Activated CD4-positive, alpha-beta T cell treated with anti-CD3 and anti-CD28 coated beads for 1 hour (primary cell): ENCODE measurements around the gene EDEM2.
"Not testable (repeated sequence)": the region's sequence is repeated elsewhere in the genome, so short reads cannot be mapped to it uniquely, and the experiment has no call there.

Experiments
- DNase-seq: peaks from one replicate; pipeline ENCODE4 v3.0.0-alpha.2; 2020

Gene EDEM2

DNA sequence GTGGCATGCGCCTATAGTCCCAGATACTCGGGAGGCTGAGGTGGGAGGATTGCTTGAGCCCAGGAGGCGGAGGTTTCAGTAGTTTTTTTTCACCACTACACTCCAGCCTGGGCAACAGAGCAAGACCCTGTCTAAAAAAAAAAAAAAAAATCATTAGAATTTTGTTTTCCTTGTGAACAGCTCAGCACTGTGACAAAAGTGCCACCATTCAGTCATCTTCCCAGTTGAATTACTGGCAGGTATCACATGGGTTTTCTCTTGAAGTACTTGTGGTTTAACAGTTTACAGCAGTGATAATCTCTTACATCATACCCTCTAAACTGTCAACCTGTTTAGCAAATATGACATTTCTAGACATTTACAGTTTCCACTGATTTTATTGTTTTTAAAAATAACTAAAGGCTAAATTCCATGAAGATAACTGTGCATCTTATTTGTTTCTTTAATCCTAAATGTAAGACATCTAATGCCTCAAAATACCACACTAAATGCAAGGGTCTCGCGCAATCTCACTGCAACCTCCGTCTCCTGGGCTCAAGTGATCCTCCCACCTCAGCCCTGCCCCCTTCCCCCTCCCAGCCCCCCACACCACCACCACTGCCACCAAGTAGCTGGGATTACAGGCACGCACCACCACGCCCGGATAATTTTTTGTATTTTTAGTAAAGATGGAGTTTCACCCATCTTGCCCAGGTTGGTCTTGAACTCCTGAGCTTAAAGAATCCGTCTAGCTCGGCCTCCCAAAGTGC is 61.5 kb downstream of the EDEM2 start:
- DNase-seq, result no peak

DNA sequence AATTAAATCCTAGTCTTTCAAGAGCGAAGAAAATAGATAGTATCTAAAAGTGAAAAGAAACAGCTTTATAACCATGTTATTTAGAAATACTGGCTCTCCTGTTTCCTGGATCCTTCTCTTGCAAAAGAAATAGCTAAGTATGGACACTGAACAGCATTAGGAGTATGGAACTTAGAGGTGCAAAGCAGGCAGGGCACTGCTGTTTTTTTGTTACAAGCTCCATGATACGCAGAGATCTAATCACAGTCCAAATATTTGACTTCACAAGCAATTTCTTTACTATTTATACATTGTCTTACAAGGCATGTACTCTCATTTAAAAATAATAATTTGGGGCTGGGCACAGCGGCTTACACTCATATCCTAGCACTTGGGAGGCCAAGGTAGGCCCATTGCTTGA is 62.1 kb downstream of the EDEM2 start:
- no peak for DNase-seq

DNA sequence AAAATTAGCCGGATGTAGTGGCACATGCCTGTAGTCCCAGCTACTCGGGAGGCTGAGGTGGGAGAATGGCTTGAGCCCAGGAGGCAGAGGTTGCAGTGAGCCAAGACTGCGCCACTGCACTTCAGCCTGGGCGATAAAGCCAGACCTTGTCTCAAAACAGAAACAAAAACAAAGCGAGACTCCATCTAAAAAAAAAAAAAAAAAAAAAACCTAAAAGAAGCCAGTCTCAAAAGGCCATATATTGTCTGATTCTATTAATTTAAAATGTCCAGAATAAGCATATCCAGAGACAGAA is 66.8 kb downstream of the EDEM2 start:
- DNase-seq, result not testable (repeated sequence)

DNA sequence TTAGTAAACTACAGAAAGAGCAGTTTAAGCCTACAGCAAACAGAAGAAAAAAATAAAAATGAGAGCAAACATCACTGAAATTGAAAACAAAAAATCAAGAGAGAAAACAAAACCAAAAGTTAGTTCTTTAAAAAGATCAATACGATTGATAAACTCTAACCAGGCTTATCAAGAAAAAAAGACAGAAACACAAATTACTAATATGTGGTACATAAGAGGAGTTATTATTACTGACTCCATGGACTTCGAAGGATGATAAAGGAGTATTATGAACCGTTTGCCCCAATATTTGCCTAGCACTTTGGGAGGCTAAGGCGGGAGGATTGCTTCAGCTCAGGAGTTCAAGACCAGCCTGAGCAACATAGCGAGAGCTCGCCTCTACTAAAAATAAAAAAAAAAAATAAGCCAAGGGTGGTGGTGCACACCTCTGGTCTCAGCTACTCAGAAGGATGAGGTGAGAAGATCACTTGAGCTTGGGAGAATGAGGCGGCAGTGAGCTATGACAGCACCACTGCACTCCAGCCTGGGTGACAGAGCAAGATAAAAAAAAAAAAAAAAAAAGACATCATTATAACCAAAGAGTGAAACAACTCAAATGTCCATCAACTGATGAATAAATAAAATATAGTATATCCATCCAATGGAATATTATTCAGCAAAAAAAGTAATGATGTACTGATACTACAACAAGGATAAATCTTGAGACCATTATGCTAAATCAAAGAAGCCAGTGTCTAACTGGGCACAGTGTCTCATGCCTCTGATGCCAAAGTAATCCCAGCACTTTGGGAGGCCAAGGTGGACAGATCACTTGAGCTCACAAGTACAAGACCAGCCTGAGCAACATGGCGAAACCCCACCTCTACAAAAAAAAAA is 67.4 kb downstream of the EDEM2 start:
- DNase-seq, result no peak

DNA sequence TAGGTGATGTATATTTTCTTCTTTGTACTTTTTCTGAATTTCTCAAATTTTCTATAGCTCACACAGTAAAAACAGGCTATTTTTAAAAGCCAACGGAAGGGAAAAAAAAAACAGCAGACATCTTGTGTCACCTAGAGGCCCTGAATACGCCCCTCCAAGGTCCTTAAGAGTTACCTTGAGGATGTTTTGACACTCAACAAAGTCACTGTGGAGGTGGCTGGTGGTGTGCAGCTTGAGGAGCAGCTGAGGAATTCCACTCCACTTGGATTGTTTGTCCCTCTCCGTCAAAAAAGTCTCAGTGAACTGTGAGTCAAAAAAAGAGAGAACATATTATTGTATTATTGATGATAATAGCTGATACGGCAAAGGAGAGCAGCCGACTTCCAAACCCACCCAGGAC is 69.3 kb downstream of the EDEM2 start:
- DNase-seq, result no peak

DNA sequence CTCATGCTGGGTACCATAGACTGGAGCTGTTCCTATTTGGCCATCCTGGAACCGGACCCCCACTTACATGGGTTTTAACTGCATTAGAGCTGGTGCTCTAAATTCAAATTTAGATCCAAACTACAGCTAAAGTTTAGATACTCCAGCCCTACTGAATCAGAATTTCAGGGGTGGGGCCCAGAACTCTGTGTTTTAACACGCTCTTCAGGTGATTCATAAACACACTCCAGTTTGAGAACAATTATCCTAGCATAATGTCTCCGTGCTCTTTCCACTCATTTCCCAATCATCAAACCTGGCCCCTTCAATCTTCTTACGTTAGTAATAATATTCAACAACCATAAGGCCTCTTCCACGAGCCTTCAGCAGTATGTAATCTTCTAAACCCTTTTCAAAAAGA is 69.8 kb downstream of the EDEM2 start:
- no peak for DNase-seq

DNA sequence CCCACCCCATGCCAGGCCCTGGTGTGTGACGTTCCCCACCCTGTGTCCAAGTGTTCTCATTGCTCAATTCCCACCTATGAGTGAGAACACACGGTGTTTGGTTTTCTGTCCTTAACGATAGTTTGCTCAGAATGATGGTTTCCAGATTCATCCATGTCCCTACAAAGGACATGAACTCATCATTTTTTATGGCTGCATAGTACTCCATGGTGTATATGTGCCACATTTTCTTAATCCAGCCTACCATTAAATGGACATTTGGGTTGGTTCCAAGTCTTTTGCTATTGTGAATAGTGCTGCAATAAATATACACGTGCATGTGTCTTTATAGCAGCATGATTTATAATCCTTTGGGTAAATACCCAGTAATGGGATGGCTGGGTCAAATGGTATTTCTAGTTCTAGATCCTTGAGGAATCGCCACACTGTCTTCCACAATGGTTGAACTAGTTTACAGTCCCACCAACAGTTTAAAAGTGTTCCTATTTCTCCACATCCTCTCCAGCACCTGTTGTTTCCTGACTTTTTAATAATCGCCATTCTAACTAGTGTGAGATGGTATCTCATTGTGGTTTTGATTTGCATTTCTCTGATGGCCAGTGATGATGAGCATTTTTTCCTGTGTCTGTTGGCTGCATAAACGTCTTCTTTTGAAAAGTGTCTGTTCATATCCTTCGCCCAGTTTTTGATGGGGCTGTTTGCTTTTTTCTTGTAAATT is 75.5 kb downstream of the EDEM2 start:
- DNase-seq, result not testable (repeated sequence)

DNA sequence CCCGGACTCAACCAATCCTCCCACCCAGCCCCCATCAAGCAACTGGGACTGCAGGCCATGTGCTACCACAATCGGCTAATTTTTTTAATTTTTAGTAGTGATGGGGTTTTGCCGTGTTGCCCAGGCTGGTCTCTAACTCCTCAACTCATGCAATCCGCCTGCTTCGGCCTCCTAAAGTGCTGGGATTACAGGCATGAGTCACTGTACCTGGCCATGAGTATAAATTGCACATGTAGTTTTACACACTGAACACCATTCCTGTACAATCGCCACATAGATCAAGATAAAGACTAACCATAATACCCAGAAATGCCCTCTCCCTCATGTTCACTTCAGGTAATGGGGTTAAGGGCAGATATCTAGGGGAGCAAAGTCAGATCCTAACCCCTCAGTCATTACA is 80.9 kb downstream of the EDEM2 start:
- DNase-seq, result no peak
